OCI-LY7 (cell line): ENCODE data around the gene FKBP4. TPM values are rescaled to one million over a fixed set of nuclear protein-coding genes. Genes with fewer than 3 reads are reported as not detected.
A peak's percentile ranks its signal among the peaks of the same experiment; 100 is the strongest.

ENCODE experiments used
- BruUV-seq: library from RNA; stranded (reverse); fragments of 400-500 nt; replicated peaks from 2 replicates; lab custom pipeline; 2021; lab: Mats Ljungman, UMichigan
- CTCF ChIA-PET: fragments of 300-600 bp; sonication (Branson Sonifier 250); formaldehyde crosslinking; loops from one replicate; lab custom pipeline; 2022; ENCODE audit warnings: antibody characterized with exemption; ENCODE audit not compliant: unreplicated experiment; lab: Charles Lee
- POLR2A ChIA-PET: fragments of 300-600 bp; sonication (Branson Sonifier 250); formaldehyde crosslinking; loops from one replicate; lab custom pipeline; 2022; ENCODE audit warnings: antibody characterized with exemption; lab: Charles Lee
- DNase-seq: peaks from one replicate; pipeline ENCODE4 v3.0.0-alpha.2; 2015; ENCODE audit warnings: low spot score
- H2AFZ ChIP-seq: fragments of 200-600 bp; sonication (generic), shearing (Covaris generic); 2 replicates; pipeline ENCODE4 v1.6.1; 2014; ENCODE audit warnings: mild to moderate bottlenecking, antibody characterized with exemption, low read length, moderate library complexity
- H3K27ac ChIP-seq: fragments of 200-600 bp; sonication (generic); 2 replicates; pipeline ENCODE4 v1.5.1; 2014; ENCODE audit warnings: mixed run types, low read depth, mild to moderate bottlenecking, moderate library complexity, low read length, inconsistent platforms; ENCODE audit not compliant: poor library complexity, severe bottlenecking
- H3K36me3 ChIP-seq: fragments of 200-600 bp; sonication (generic); 2 replicates; pipeline ENCODE4 v1.6.1; 2014; ENCODE audit warnings: mild to moderate bottlenecking, antibody characterized with exemption, low read length, moderate library complexity, mixed read lengths; ENCODE audit not compliant: insufficient read depth
- H3K4me1 ChIP-seq: fragments of 200-600 bp; sonication (generic); 2 replicates; pipeline ENCODE4 v1.5.1; 2014; ENCODE audit warnings: mild to moderate bottlenecking, low read length; ENCODE audit not compliant: insufficient read depth, poor library complexity, severe bottlenecking
- H3K4me2 ChIP-seq: fragments of 200-600 bp; sonication (generic); 2 replicates; pipeline ENCODE4 v1.6.1; 2014; ENCODE audit warnings: mild to moderate bottlenecking, low read length
- H3K4me3 ChIP-seq: fragments of 200-600 bp; sonication (generic); 2 replicates; pipeline ENCODE4 v1.5.1; 2014; ENCODE audit warnings: mild to moderate bottlenecking, low read depth, low read length; ENCODE audit not compliant: poor library complexity, severe bottlenecking
- H3K79me2 ChIP-seq: fragments of 200-600 bp; sonication (generic); 2 replicates; pipeline ENCODE4 v1.6.1; 2016; ENCODE audit warnings: low read depth, mild to moderate bottlenecking, low read length, moderate library complexity, mixed read lengths; ENCODE audit not compliant: insufficient read depth
- H3K9me2 ChIP-seq: fragments of 200-600 bp; sonication (generic); 2 replicates; pipeline ENCODE4 v1.6.1; 2016; ENCODE audit warnings: mild to moderate bottlenecking, low read length, mixed read lengths; ENCODE audit not compliant: insufficient read depth
- H3K9me3 ChIP-seq: fragments of 200-600 bp; sonication (generic); 2 replicates; pipeline ENCODE4 v1.6.1; 2014; ENCODE audit warnings: mild to moderate bottlenecking, mixed run types, low read length, mixed read lengths
- H4K20me1 ChIP-seq: fragments of 200-600 bp; sonication (generic); 2 replicates; pipeline ENCODE4 v1.6.1; 2014; ENCODE audit warnings: mild to moderate bottlenecking, antibody characterized with exemption, low read length, moderate library complexity, mixed read lengths; ENCODE audit not compliant: insufficient read depth
- EZH2phosphoT487 ChIP-seq: fragments of 200-600 bp; sonication (generic); IDR thresholded peaks from 2 replicates; pipeline ENCODE4 v1.6.1; 2018; ENCODE audit warnings: low read depth, borderline replicate concordance, mild to moderate bottlenecking, mixed run types, antibody characterized with exemption, low read length, moderate library complexity, mixed read lengths
- intact Hi-C: fragments of 100-400 bp; cut with micrococcal nuclease; formaldehyde crosslinking; loops from one replicate; pipeline ENCODE4 v1.10.0; 2022; ENCODE audit not compliant: unreplicated experiment
- total RNA-seq, 2 experiments: library from RNA; depleted of rRNA in 1 of 2; stranded (reverse); fragments of >200 nt in 1 of 2; shearing (Covaris generic) in 1 of 2; gene quantifications; 2 replicates each; pipeline ENCODE4 v1.2.3, GENCODE V29; 2014 to 2022
- TF ChIP-seq, protein P1 (sequence below): fragments of 200-600 bp; sonication (generic); conservative IDR thresholded peaks from 2 replicates; pipeline ENCODE4 v1.5.1; 2014; ENCODE audit warnings: mild to moderate bottlenecking, antibody characterized with exemption, low read length, moderate library complexity, mixed read lengths

Gene FKBP4
- total RNA-seq, 2 experiments from 2014 or later = 86.7 to 131 TPM

DNA sequence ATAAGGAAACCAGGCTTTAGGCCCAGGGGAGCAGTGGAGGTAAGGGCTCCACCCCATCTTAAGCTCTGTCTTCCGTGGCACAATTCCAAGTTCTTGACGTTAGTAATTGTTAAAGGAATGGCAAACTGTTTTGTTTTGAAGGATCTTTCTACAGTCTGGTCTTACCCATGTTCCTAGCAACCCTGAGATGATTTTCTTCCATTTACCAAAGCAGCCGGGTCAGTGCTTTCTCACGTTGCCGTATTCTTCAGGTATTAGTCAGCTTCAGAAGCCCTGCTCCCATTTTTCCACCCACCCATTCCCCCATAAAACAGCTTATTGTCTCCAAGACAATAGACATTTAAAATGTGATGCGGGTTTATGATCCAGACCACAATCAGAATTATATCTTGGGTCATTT lies 29.8 kb downstream of the FKBP4 start:
- peaks cover 90% of the 10 kb centered on the region for H3K36me3 ChIP-seq
- TF ChIP-seq, protein P1, sequence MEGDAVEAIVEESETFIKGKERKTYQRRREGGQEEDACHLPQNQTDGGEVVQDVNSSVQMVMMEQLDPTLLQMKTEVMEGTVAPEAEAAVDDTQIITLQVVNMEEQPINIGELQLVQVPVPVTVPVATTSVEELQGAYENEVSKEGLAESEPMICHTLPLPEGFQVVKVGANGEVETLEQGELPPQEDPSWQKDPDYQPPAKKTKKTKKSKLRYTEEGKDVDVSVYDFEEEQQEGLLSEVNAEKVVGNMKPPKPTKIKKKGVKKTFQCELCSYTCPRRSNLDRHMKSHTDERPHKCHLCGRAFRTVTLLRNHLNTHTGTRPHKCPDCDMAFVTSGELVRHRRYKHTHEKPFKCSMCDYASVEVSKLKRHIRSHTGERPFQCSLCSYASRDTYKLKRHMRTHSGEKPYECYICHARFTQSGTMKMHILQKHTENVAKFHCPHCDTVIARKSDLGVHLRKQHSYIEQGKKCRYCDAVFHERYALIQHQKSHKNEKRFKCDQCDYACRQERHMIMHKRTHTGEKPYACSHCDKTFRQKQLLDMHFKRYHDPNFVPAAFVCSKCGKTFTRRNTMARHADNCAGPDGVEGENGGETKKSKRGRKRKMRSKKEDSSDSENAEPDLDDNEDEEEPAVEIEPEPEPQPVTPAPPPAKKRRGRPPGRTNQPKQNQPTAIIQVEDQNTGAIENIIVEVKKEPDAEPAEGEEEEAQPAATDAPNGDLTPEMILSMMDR = no peak
- no peak for TF ChIP-seq EZH2phosphoT487
- CTCF ChIA-PET = no interaction called here

DNA sequence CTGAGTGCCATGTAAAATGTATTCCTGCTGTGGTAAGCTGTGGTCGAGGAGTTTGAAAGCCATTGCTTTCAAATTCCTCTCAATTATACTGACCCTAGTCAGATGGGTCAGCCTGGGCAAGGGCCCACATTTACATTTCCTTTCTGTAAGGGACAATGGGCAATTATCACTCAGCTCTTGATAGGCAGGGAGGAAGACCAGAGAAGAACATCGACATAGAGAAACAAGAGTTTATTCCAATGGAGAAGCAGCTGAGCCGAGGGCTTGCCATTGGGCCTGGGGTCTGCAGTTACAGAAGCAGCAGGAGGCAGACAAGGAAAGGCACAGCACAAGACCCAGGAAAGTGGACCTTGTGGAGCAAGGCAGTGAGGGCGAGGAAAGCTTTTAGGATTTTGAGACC lies 30.4 kb downstream of the FKBP4 start:
- TF ChIP-seq EZH2phosphoT487 = no peak
- no peak for DNase-seq
- intact Hi-C loops = no loop called here
- no peaks in the 10 kb centered on the region for H3K9me3 ChIP-seq
- no peak overlapping the region for H3K4me3 ChIP-seq
- no peaks in the 10 kb centered on the region for H4K20me1 ChIP-seq
- H3K4me1 ChIP-seq = no peaks in the 10 kb centered on the region
- H3K79me2 ChIP-seq = no peaks in the 10 kb centered on the region
- POLR2A ChIA-PET = no interaction called here
- CTCF ChIA-PET = no interaction called here
- H3K9me2 ChIP-seq = no peaks in the 10 kb centered on the region
- no peak overlapping the region for H2AFZ ChIP-seq
- H3K36me3 ChIP-seq = peaks cover 88% of the 10 kb centered on the region
- H3K27ac ChIP-seq = no peak overlapping the region
- TSS peak; percentile 30 for BruUV-seq
- no peak overlapping the region for H3K4me2 ChIP-seq

More for the DNA sequence above, 29.8 kb downstream of the FKBP4 start:
- no peaks in the 10 kb centered on the region for H3K79me2 ChIP-seq
- intact Hi-C loops = no loop called here
- no peaks in the 10 kb centered on the region for H3K4me1 ChIP-seq
- no peak overlapping the region for H3K4me3 ChIP-seq
- BruUV-seq = no TSS peak
- POLR2A ChIA-PET = no interaction called here
- no peak for DNase-seq
- H3K27ac ChIP-seq = no peak overlapping the region
- H3K9me2 ChIP-seq = no peaks in the 10 kb centered on the region
- H4K20me1 ChIP-seq = no peaks in the 10 kb centered on the region
- H2AFZ ChIP-seq = no peak overlapping the region
- no peaks in the 10 kb centered on the region for H3K9me3 ChIP-seq
- H3K4me2 ChIP-seq = no peak overlapping the region

DNA sequence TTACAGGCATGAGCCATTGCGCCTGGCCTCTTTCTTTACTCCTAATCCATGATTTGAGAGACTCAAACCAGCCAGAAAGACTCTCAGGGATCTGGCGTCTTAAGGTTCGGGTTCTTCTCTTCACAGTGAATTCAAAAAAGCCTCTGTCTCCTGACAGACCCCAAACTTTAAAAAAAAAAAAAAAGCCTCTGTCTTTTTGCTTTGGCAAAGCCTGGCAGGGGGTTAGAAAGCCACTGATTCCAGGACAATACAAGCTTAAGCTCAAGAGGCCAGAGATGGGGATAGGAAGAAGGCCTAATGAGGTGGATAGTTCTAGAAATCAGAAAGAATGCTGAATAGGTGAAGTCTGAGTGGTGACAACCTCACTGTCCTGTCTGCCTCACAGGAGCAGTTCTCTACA lies 31.3 kb downstream of the FKBP4 start:
- no peak overlapping the region for H3K4me3 ChIP-seq
- H3K27ac ChIP-seq = no peak overlapping the region
- H3K36me3 ChIP-seq = peaks cover 86% of the 10 kb centered on the region
- H3K9me2 ChIP-seq = no peaks in the 10 kb centered on the region
- no TSS peak for BruUV-seq
- ChIA-PET CTCF (no interaction called here), POLR2A (no interaction called here)
- TF ChIP-seq, protein P1 = no peak
- TF ChIP-seq EZH2phosphoT487 = no peak
- H3K79me2 ChIP-seq = no peaks in the 10 kb centered on the region
- no peaks in the 10 kb centered on the region for H3K9me3 ChIP-seq
- H3K4me2 ChIP-seq = no peak overlapping the region
- no peak overlapping the region for H2AFZ ChIP-seq
- H3K4me1 ChIP-seq = no peaks in the 10 kb centered on the region
- intact Hi-C loops = no loop called here
- no peak for DNase-seq
- H4K20me1 ChIP-seq = no peaks in the 10 kb centered on the region
